SK-N-SH (cell line): ENCODE data around the gene WHRN.

Experiments
- CTCF ChIP-seq: fragments of 200-600 bp; sonication (generic); IDR thresholded peaks from 2 replicates; pipeline ENCODE4 v1.6.1; 2017; ENCODE audit warnings: antibody characterized with exemption, mild to moderate bottlenecking, moderate library complexity
- MAX ChIP-seq: IDR thresholded peaks from 2 replicates; pipeline ENCODE4 v1.4.0; 2012; ENCODE audit warnings: low read depth
- YY1 ChIP-seq: IDR thresholded peaks from 2 replicates; pipeline ENCODE4 v1.4.0; 2012; ENCODE audit warnings: low read depth, mild to moderate bottlenecking

GRCh38 chr9:114446036-114446435 is 59.2 kb downstream of the WHRN start:
- no peak for TF ChIP-seq CTCF
- no peak for TF ChIP-seq YY1
- no peak for TF ChIP-seq MAX
